HG02642 (cell line): ENCODE measurements around the gene PET100.
"Not testable (repeated sequence)": the region's sequence is repeated elsewhere in the genome, so short reads cannot be mapped to it uniquely, and the experiment has no call there.

Source experiments
- ATAC-seq: cut with Tn5 transposase; IDR thresholded peaks from one replicate; pipeline ENCODE4 v1.9.1; 2021; ENCODE audit warnings: mild to moderate bottlenecking; ENCODE audit not compliant: unreplicated experiment, poor library complexity

Gene PET100

GRCh38 chr19:7631577-7631976 is 2.0 kb downstream of the PET100 start:
- ATAC-seq: no peak

GRCh38 chr19:7632340-7633203 is 3.0 kb downstream of the PET100 start:
- ATAC-seq: no peak

- no peak for ATAC-seq
Measured at GRCh38 chr19:7633698-7634097, 4.1 kb downstream of the PET100 start, which contains the start of gene PCP2. PCP2 (minus strand) TSS chr19:7633719; CDS start chr19:7633457, 262 bp downstream.

- ATAC-seq: no peak
Measured at GRCh38 chr19:7635670-7636069, 6.1 kb downstream of the PET100 start.

- no peak for ATAC-seq
Measured at GRCh38 chr19:7636317-7636690, 6.7 kb downstream of the PET100 start.

GRCh38 chr19:7636691-7637373 is 7.2 kb downstream of the PET100 start, which contains the start of gene STXBP2:
STXBP2 (plus strand) TSS chr19:7637110; CDS start chr19:7637150, 40 bp downstream.
- ATAC-seq: peak; percentile 72

- peak; percentile 9 for ATAC-seq
Measured at GRCh38 chr19:7637374-7638256, 8.0 kb downstream of the PET100 start.

- ATAC-seq: no peak
Measured at GRCh38 chr19:7638802-7639465, 9.3 kb downstream of the PET100 start.

- ATAC-seq: no peak
Measured at GRCh38 chr19:7639863-7640348, 10.3 kb downstream of the PET100 start.

- no peak for ATAC-seq
Measured at GRCh38 chr19:7640803-7641202, 11.2 kb downstream of the PET100 start.

- no peak for ATAC-seq
Measured at GRCh38 chr19:7641290-7642276, 12.0 kb downstream of the PET100 start.

GRCh38 chr19:7642295-7643030 is 12.9 kb downstream of the PET100 start:
- no peak for ATAC-seq

GRCh38 chr19:7643031-7643415 is 13.4 kb downstream of the PET100 start:
- no peak for ATAC-seq

- ATAC-seq: not testable (repeated sequence)
Measured at GRCh38 chr19:7643629-7644549, 14.3 kb downstream of the PET100 start.

- no peak for ATAC-seq
Measured at GRCh38 chr19:7644550-7644877, 14.9 kb downstream of the PET100 start.

GRCh38 chr19:7645163-7645562 is 15.6 kb downstream of the PET100 start:
- no peak for ATAC-seq
